Astrocyte (in vitro differentiated cells and primary cell): ENCODE data around the gene ANKRD13C. TPM values are rescaled to one million over a fixed set of nuclear protein-coding genes. Genes with fewer than 3 reads are reported as not detected.

Experiments used
- DNase-seq: peaks from one replicate; pipeline ENCODE4 v3.0.0-alpha.2; 2010; ENCODE audit warnings: low read depth
- FAIRE-seq: peaks from 2 replicates; lab custom pipeline; 2011; peaks lifted over from hg19 to GRCh38; lab: Jason Lieb, UNC
- H2AFZ ChIP-seq: 2 replicates; pipeline ENCODE4 v1.6.0; 2012; ENCODE audit warnings: low read depth, low read length, inconsistent platforms
- H3K27ac ChIP-seq: 2 replicates; pipeline ENCODE4 v1.5.1; 2011; ENCODE audit warnings: low read depth, low read length, inconsistent platforms
- H3K27me3 ChIP-seq: 2 replicates; pipeline ENCODE4 v1.6.0; 2011; ENCODE audit warnings: low read length, inconsistent platforms; ENCODE audit not compliant: insufficient read depth
- H3K36me3 ChIP-seq: 2 replicates; pipeline ENCODE4 v1.5.1; 2011; ENCODE audit warnings: low read length, inconsistent platforms; ENCODE audit not compliant: insufficient read depth
- H3K4me1 ChIP-seq: 2 replicates; pipeline ENCODE4 v1.5.1; 2011; ENCODE audit warnings: low read length, inconsistent platforms; ENCODE audit not compliant: insufficient read depth
- H3K4me2 ChIP-seq: 2 replicates; pipeline ENCODE4 v1.6.0; 2012; ENCODE audit warnings: low read length, inconsistent platforms
- H3K4me3 ChIP-seq: 2 replicates; pipeline ENCODE4 v1.5.1; 2011; ENCODE audit warnings: low read depth, mild to moderate bottlenecking, low read length, inconsistent platforms; ENCODE audit not compliant: insufficient read depth
- H3K79me2 ChIP-seq: 2 replicates; pipeline ENCODE4 v1.6.0; 2012; ENCODE audit warnings: mild to moderate bottlenecking, low read length, inconsistent platforms; ENCODE audit not compliant: insufficient read depth
- H3K9ac ChIP-seq: 2 replicates; pipeline ENCODE4 v1.6.0; 2012; ENCODE audit warnings: mild to moderate bottlenecking, low read length, inconsistent platforms
- H3K9me3 ChIP-seq: 2 replicates; pipeline ENCODE4 v1.5.1; 2012; ENCODE audit warnings: low read depth, mild to moderate bottlenecking, low read length, inconsistent platforms; ENCODE audit not compliant: insufficient read depth
- H4K20me1 ChIP-seq: 2 replicates; pipeline ENCODE4 v1.6.0; 2012; ENCODE audit warnings: low read length, inconsistent platforms; ENCODE audit not compliant: insufficient read depth
- H3K27ac Mint-ChIP-seq: one replicate; pipeline ENCODE4 v1.8.0; 2021; ENCODE audit warnings: mild to moderate bottlenecking, mixed read lengths; ENCODE audit not compliant: unreplicated experiment
- H3K27me3 Mint-ChIP-seq: one replicate; pipeline ENCODE4 v1.8.0; 2021; ENCODE audit warnings: low read depth, mixed read lengths; ENCODE audit not compliant: unreplicated experiment
- H3K36me3 Mint-ChIP-seq: one replicate; pipeline ENCODE4 v1.8.0; 2021; ENCODE audit warnings: low read depth, mixed read lengths; ENCODE audit not compliant: unreplicated experiment
- H3K4me1 Mint-ChIP-seq: one replicate; pipeline ENCODE4 v1.8.0; 2021; ENCODE audit warnings: low read depth, mixed read lengths; ENCODE audit not compliant: unreplicated experiment
- H3K4me3 Mint-ChIP-seq: one replicate; pipeline ENCODE4 v1.8.0; 2021; ENCODE audit warnings: mild to moderate bottlenecking, moderate library complexity, mixed read lengths; ENCODE audit not compliant: unreplicated experiment
- H3K9me3 Mint-ChIP-seq: one replicate; pipeline ENCODE4 v1.8.0; 2021; ENCODE audit warnings: mild to moderate bottlenecking, mixed read lengths; ENCODE audit not compliant: unreplicated experiment
- EZH2 ChIP-seq: IDR thresholded peaks from 2 replicates; pipeline ENCODE4 v1.6.1; 2012; ENCODE audit warnings: mild to moderate bottlenecking, low read length, inconsistent platforms; ENCODE audit not compliant: insufficient read depth
- total RNA-seq: library from RNA; stranded (reverse); gene quantifications from 2 replicates; pipeline ENCODE4 v1.2.1, GENCODE V29; 2021
- TF ChIP-seq, protein P1 (sequence below): IDR thresholded peaks from 2 replicates; pipeline ENCODE4 v1.5.1; 2011; ENCODE audit warnings: low read depth, mild to moderate bottlenecking, inconsistent platforms, low read length, moderate library complexity; ENCODE audit not compliant: insufficient read depth

ANKRD13C gene
- total RNA-seq, 1 donor from 2014 or later = 22.0 TPM

DNA sequence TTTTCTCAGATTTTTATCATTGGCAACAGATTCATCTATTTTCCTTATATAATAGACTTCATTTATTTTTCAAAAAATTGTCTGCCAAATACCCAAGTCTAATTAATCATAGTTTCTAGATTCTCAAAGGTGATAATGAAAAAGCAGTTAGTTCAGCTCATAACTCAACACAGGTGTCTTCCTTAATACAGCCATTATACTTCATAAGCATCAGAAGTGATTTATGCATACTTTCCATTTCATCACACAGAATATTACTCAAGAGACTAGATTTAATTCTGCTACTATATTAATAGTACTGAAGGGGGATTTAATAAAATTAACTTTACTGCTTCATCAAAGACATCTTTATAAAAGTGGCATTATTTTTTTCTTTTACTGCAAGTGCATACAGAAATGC, 114.6 kb downstream of the ANKRD13C start:
- peaks cover 35% of the 10 kb centered on the region for H4K20me1 ChIP-seq
- Mint-ChIP-seq H3K9me3 (no peaks in the 10 kb centered on the region), H3K4me1 (no peaks in the 10 kb centered on the region), H3K27ac (no peak overlapping the region), H3K4me3 (no peak overlapping the region), H3K27me3 (no peaks in the 10 kb centered on the region), H3K36me3 (peaks cover 5% of the 10 kb centered on the region)
- H2AFZ ChIP-seq = no peak overlapping the region
- H3K9me3 ChIP-seq = no peaks in the 10 kb centered on the region
- peaks cover 36% of the 10 kb centered on the region for H3K79me2 ChIP-seq
- DNase-seq (no peak), FAIRE-seq (no peak)
- H3K27ac ChIP-seq = no peak overlapping the region
- no peaks in the 10 kb centered on the region for H3K4me1 ChIP-seq
- no peak overlapping the region for H3K4me3 ChIP-seq
- H3K4me2 ChIP-seq = no peak overlapping the region
- TF ChIP-seq, protein P1, sequence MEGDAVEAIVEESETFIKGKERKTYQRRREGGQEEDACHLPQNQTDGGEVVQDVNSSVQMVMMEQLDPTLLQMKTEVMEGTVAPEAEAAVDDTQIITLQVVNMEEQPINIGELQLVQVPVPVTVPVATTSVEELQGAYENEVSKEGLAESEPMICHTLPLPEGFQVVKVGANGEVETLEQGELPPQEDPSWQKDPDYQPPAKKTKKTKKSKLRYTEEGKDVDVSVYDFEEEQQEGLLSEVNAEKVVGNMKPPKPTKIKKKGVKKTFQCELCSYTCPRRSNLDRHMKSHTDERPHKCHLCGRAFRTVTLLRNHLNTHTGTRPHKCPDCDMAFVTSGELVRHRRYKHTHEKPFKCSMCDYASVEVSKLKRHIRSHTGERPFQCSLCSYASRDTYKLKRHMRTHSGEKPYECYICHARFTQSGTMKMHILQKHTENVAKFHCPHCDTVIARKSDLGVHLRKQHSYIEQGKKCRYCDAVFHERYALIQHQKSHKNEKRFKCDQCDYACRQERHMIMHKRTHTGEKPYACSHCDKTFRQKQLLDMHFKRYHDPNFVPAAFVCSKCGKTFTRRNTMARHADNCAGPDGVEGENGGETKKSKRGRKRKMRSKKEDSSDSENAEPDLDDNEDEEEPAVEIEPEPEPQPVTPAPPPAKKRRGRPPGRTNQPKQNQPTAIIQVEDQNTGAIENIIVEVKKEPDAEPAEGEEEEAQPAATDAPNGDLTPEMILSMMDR = no peak
- no peak for TF ChIP-seq EZH2
- peaks cover 80% of the 10 kb centered on the region for H3K36me3 ChIP-seq
- H3K9ac ChIP-seq = no peak overlapping the region
- H3K27me3 ChIP-seq = no peaks in the 10 kb centered on the region

DNA sequence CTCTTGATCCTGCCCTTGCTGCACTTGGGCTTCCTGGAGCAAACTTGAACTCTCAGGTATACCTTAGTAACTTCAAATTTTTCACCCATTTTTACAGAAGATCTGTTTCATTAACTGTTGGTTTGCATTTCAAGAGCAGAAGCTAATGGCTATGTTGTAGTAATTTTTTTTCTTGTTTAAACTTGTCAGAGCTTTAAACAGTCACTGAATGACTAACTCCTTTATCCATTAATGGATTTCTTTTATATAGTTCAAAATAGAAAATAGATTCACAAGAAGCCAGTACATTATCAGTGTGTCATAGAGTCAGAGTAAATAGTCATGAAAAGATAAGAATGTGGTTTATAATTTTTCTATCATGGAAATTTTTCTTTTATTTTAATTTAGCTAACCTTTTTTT, 119.8 kb downstream of the ANKRD13C start:
- Mint-ChIP-seq H3K27ac (no peak overlapping the region), H3K9me3 (no peaks in the 10 kb centered on the region), H3K36me3 (peaks cover 7% of the 10 kb centered on the region), H3K27me3 (no peaks in the 10 kb centered on the region), H3K4me1 (no peaks in the 10 kb centered on the region), H3K4me3 (no peak overlapping the region)
- Histone ChIP-seq H3K9ac (no peak overlapping the region), H3K27me3 (no peaks in the 10 kb centered on the region), H3K27ac (no peak overlapping the region), H3K4me2 (no peak overlapping the region), H3K9me3 (no peaks in the 10 kb centered on the region), H3K36me3 (peaks cover 69% of the 10 kb centered on the region), H3K4me1 (no peaks in the 10 kb centered on the region), H3K4me3 (no peak overlapping the region), H2AFZ (no peak overlapping the region), H3K79me2 (peaks cover 38% of the 10 kb centered on the region), H4K20me1 (peaks cover 33% of the 10 kb centered on the region)
- FAIRE-seq (no peak), DNase-seq (no peak)
- TF ChIP-seq, protein P1 = no peak
- no peak for TF ChIP-seq EZH2

DNA sequence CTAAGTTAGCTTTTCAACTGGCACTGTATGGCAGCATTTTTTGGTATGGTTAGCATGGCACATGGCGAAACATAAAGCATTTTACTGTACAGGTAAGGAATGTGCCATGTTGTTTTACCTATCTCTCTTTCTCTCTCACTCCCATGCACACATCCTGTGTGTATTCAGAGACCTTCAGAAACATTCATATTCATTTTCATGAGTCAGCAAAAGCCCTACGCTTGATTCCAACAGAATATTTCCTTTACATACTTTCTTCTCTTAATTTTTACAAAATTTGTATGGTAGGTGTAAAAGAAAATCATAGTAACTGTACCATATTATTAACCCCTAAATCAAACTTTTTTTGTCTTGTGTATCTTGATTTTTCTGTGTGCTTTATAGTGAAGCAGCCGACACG, 123.0 kb downstream of the ANKRD13C start:
- FAIRE-seq (no peak), DNase-seq (no peak)
- Mint-ChIP-seq H3K4me3 (no peak overlapping the region), H3K36me3 (peaks cover 7% of the 10 kb centered on the region), H3K9me3 (no peaks in the 10 kb centered on the region), H3K4me1 (peaks cover 14% of the 10 kb centered on the region), H3K27ac (no peak overlapping the region), H3K27me3 (no peaks in the 10 kb centered on the region)
- no peaks in the 10 kb centered on the region for H3K4me1 ChIP-seq
- H3K36me3 ChIP-seq = peaks cover 70% of the 10 kb centered on the region
- H3K27ac ChIP-seq = no peak overlapping the region
- no peaks in the 10 kb centered on the region for H3K9me3 ChIP-seq
- H3K79me2 ChIP-seq = peaks cover 62% of the 10 kb centered on the region
- no peak overlapping the region for H2AFZ ChIP-seq
- TF ChIP-seq, protein P1 = no peak
- no peak for TF ChIP-seq EZH2
- no peaks in the 10 kb centered on the region for H3K27me3 ChIP-seq
- H3K4me3 ChIP-seq = no peak overlapping the region
- no peak overlapping the region for H3K4me2 ChIP-seq
- H4K20me1 ChIP-seq = peaks cover 52% of the 10 kb centered on the region
- no peak overlapping the region for H3K9ac ChIP-seq
